HK-2 (cell line): ENCODE data around the gene TNN.
"Not testable (repeated sequence)": the region's sequence is repeated elsewhere in the genome, so short reads cannot be mapped to it uniquely, and the experiment has no call there.

Source experiments
- DNase-seq: peaks from one replicate; pipeline ENCODE4 v3.0.0-alpha.2; 2018; ENCODE audit not compliant: unreplicated experiment

TNN gene

GRCh38 chr1:175070818-175071217, 3.2 kb downstream of the TNN start:
- no peak for DNase-seq

DNA sequence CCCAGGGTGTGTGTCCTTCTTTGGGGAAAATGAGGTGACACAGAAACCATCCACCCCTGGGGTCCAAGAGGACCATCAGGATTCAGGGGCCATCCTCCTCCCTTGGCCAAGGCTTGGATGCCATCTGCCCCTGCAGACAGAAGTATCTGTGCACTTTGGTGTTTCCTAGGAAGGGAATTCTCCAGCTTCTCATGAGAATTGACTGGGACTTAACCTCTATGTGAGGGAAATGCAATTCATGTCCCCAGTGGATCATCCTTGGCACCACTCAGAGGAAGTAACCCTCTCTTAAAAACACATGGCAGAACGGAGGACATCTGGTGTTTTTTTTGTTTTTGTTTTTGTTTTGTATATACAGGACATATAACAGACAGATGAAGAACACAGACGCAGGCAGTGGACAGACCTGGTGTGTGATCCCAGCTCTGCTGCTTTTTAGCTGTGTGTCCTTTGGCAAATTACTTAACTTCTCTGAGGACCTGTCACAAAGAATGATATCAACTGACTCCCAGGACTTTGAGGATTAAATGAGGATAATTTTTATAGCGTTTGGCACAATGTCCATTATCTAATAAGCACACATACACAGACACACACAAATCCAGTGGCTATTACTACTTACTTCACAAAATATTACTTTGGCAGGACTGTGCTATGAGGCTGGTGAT, 3.8 kb downstream of the TNN start:
- DNase-seq, result no peak

DNA sequence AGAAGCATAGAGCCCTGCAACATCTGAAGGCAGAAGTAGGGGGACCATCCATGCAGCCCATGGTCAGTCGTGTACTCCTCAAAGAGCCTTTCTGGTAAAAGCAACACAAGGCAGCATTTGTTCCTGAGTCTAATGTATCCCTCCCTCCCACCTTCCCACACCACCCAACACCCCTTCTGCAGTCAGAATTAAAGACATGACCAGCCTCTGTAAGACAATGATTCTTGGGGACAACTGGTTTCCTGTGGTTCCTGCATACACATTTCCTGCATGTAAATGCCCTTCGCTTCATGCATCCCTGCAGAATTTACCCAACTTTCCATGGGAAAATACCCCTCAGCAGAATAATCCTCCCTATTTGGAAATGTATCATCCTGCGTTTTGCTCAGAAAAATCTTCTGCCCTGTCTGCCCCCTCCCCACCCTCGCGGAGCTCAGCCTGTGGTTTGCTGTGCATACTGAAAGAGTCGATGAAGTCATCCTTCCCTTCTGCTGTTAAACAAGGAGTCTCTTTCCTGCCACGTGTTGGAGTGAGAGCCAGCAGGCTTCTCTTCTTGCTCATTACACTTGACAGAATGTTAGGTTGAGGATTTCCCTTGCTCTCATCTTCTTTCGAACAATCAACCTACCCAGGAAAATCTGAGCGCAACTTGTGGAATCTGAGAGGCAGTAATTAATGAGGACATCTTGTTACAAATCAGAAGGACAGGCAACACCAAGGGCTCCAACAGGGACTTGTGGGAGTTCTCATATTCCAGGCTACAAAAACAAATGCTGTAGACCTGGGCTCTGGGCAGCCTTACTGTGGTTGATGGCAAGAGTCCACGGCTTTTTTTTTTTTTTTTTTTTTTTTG, 4.7 kb downstream of the TNN start:
- peak; percentile 34 for DNase-seq

- no peak for DNase-seq
Observed at GRCh38 chr1:175073061-175073460, 5.4 kb downstream of the TNN start.

DNA sequence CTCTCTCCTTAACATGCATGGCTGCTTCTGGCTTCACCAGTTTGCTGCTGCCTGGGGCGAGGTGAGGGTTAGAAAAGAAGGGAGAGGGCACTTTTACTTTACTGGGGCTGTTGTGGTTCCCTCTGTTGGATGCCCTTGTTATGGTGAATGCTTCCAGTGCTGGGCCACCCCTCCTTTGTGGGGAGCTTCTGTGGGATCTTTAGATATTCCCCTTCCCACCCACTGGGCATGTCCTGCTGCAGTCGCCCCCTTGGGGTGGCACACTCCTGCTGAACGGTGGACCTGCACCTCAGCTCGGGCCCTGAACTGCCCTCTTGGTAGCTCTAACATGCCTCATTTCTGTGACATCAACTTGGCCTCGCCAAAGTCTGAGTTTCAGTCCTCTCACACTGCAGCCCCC, 6.0 kb downstream of the TNN start:
- no peak for DNase-seq

DNA sequence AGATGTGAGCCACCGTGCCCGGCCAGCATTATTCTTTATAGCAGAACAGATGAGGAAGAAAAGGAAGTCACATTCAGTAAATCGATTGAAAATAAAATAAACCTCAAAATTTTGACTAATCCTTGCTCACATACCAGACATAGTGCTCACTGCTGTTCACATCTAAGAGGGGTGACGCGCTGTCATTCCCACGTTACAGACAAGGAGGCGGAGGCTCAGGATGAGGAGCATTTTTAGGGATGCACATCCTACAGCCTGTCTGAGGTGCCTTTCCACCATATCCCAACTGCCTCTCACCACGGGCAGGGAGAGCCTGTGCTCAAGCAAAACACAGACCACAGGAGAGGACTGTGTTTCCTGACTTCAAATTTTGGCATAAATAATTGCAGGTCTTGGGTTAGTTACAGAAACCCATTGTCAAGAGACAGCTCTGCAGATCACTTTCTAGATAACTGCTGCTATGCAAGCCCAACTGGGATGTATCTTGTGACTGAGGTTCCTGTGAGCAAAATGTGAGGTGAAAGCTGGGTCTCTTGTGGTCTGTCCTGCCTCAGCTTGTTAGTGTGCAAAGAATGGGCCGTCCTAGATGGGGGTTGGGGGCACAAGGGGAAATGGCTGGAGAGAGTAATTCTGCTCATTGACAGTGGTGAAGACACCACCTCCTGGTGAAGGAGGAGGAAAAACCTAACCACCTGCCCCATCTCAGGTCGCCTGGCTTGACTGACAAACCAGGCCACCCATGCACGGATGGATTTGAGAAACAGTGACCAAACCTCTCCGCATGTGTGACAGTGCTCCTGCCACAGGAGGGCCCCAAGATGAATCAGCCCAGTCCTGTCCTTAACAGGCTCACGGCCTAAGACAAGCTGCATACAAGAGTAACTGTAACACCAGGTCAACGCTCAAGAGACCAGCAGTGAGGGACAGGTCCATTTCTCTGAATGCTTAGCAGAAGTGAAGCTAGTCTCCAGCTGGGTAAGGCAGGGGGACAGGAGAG, 8.2 kb downstream of the TNN start:
- DNase-seq, result no peak

GRCh38 chr1:175077356-175078030, 9.9 kb downstream of the TNN start:
- no peak for DNase-seq

DNA sequence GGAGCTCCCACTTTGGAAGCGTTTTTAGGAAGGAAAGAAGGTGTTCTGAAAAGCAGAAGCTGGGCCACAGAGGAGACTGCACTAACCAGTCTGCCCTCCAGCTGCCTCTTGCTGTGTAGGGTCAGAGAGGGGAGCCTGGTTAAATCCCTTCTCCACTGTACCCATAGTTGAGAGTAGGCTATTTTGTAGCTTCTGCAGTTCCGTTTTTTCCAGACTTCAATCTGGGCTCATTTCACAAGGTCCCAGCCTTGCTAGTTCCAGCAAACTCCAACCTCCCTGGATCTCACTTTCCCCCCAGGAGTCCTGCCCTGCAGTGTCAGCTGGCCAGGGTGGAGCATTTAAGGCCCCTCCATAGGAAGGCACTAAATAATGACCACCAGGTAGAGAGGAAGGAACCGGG, 11.0 kb downstream of the TNN start:
- DNase-seq, result no peak

DNA sequence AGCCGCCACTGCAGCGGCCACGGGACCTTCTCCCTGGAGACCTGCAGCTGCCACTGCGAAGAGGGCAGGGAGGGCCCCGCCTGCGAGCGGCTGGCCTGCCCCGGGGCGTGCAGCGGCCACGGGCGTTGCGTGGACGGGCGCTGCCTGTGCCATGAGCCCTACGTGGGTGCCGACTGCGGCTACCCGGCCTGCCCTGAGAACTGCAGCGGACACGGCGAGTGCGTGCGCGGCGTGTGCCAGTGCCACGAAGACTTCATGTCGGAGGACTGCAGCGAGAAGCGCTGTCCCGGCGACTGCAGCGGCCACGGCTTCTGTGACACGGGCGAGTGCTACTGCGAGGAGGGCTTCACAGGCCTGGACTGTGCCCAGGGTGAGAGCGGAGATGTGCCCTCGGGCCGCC, 11.7 kb downstream of the TNN start:
- no peak for DNase-seq

DNA sequence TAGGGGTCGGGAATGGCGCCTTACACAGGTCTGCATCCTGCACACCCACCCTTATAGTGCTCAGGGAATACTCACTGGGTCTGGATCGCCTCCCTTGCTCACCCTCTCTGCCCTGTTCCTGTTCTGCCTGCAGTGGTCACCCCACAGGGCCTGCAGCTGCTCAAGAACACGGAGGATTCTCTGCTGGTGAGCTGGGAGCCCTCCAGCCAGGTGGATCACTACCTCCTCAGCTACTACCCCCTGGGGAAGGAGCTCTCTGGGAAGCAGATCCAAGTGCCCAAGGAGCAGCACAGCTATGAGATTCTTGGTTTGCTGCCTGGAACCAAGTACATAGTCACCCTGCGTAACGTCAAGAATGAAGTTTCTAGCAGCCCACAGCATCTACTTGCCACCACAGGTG, 12.4 kb downstream of the TNN start:
- DNase-seq, result no peak

DNA sequence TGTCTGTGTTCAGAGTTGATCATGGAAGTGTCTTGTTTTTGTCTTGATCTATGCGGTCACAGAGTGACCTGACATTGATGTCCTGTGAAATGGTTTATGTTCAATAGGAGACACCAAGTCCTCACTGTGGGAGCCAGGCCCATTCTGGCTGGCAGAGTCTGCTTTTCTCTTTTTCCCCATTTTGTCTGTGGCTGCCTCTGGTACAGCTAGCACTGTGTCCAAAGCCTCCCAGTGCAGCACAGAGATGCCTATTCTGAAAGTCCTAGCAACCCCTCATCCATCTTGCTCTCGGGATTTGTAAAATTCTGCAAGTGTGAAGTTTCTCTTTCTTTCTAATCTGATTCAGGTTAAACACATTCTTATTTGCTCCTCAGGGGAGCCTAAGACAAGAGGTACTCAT, 14.3 kb downstream of the TNN start:
- DNase-seq, result no peak

- DNase-seq, result no peak
Observed at GRCh38 chr1:175088525-175088951, 20.9 kb downstream of the TNN start.

- DNase-seq, result no peak
Observed at GRCh38 chr1:175089136-175089718, 21.6 kb downstream of the TNN start.

- DNase-seq, result no peak
Observed at GRCh38 chr1:175090780-175091179, 23.1 kb downstream of the TNN start.

DNA sequence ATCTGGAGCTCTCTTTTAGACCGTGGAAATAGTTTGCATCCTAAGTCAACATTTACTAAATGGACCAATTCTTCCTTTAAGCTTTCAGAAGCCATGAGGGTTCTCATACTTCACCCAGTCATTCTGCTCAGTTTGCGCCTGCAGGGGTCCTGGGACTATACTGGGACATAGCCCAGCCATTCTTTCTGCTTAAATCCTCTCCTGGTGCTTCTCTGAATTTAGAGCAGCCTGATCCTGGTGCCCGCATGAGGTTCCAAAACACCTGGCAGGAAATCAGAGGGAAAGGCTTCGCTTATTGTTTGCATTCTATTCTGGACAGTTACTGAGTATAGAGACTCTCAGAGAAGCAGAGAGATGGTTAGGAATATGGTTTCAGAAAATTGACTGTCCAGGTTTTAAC, 27.0 kb downstream of the TNN start:
- no peak for DNase-seq

DNA sequence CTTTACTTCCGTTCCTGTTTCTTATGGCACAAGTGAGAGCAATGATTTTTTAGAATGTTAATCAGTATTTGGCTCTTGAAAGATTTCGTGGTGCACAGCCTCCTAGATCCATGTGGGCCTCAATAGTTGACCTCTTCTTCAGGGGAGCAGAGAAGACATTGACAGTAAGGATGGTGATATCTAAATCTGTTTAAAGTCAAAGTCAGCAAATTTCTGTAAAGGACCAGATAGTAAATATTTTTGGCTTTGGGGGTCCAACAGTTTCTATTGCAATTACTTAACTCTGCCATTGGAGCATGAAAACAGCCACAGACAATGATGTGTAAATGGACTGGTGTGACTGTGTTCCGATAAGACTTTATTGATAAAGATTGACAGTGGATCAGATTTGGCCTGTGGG, 27.4 kb downstream of the TNN start:
- DNase-seq, result no peak

GRCh38 chr1:175095978-175096607, 28.5 kb downstream of the TNN start:
- no peak for DNase-seq

DNA sequence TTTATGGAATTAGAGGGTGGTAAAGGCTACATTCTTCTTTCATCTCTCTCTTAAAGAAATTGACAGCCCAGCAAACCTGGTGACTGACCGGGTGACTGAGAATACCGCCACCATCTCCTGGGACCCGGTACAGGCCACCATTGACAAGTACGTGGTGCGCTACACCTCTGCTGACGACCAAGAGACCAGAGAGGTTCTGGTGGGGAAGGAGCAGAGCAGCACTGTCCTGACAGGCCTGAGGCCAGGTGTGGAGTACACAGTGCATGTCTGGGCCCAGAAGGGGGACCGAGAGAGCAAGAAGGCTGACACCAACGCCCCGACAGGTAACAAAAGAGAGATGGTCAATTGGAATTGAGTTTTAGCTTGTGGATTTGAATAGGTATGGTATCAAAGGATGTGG, 29.7 kb downstream of the TNN start:
- no peak for DNase-seq

GRCh38 chr1:175099916-175100315, 32.3 kb downstream of the TNN start:
- no peak for DNase-seq

DNA sequence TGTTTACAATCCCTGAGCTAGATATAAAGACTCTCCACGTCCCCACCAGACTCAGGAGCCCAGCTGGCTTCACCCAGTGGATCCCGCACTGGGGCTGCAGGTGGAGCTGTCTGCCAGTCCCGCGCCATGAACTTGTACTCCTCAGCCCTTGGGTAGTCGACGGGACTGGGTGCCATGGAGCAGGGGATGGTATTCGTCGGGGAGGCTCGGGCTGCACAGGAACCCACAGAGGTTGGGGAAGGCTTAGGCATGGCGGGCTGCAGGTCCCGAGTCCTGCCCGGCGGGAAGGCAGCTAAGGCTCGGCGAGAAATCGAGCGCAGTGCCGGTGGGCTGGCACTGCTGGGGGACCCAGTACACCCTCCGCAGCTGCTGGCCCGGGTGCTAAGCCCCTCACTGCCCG, 34.5 kb downstream of the TNN start:
- DNase-seq, result not testable (repeated sequence)

DNA sequence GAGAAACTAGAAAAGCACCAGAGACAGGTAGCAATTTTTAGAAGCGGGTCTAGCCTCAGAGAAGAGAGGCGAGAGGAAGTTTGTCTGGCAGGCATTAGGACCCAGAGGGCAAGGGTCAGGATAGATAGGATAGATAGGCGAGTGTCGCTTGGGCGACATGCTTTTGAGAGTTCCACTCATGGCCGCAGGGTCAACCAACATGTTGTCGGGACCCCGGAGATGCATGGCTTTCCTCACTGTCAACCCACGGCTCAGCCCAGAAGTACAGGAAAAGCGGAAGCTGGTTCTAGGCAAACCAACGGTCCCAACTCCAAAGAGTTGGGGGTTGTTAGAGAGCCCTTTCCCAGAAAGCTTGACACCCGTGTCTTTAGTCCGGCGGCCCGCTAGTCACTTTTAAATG, 38.9 kb downstream of the TNN start:
- not testable (repeated sequence) for DNase-seq
